ENCODE results near the gene S100PBP. TPM values are rescaled to one million over a fixed set of nuclear protein-coding genes. Genes with fewer than 3 reads are reported as not detected.

The S100PBP gene
- total RNA-seq, 4 donors from 2014 or later: 11.0 to 32.1 (median 18.2) TPM

DNA sequence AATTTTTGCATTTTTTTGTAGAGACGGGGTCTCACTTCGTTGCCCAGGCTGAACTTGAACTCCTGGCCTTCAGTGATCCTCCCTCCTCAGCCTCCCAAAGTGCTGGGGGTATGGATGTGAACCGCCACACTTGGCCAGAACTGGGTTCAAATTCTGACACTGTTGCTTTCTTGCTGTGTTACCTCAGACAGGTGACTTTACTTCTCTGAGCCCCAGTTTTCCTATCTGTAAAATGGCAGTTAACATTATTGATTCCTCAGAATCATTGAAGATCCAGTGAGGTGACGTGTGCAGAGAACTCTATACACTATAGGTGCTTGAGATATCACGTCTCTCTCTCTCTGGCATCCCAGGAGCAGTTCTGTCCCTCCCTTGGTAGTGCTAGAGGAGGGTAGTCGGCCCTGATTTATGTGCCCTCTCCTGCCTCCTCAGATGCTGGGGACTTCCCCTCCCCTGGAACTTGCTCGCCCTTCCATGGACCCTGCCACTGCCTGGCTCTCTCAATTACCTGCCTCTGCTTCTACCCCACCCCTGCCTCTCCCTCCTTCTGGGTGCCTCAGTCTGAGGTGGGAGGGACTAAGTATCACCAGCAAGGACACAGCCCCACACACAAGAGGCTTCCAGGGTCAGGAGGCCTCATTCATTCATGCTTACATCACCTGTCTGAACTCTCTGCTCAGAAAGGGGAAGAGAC lies 66.0 kb downstream of the S100PBP start:
- 79 to 86% methylated on average over 7 of the region's 7 CpGs for WGBS, 2 donors
- no peak overlapping the region for H3K4me3 ChIP-seq (ENCODE audit: low read depth, poor library complexity, severe bottlenecking)
- no peak for TF ChIP-seq POLR2A (IDR thresholded peaks at IDR 0.05)
- TF ChIP-seq, protein P1, sequence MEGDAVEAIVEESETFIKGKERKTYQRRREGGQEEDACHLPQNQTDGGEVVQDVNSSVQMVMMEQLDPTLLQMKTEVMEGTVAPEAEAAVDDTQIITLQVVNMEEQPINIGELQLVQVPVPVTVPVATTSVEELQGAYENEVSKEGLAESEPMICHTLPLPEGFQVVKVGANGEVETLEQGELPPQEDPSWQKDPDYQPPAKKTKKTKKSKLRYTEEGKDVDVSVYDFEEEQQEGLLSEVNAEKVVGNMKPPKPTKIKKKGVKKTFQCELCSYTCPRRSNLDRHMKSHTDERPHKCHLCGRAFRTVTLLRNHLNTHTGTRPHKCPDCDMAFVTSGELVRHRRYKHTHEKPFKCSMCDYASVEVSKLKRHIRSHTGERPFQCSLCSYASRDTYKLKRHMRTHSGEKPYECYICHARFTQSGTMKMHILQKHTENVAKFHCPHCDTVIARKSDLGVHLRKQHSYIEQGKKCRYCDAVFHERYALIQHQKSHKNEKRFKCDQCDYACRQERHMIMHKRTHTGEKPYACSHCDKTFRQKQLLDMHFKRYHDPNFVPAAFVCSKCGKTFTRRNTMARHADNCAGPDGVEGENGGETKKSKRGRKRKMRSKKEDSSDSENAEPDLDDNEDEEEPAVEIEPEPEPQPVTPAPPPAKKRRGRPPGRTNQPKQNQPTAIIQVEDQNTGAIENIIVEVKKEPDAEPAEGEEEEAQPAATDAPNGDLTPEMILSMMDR (IDR thresholded peaks at IDR 0.05): no peak
- no peak for DNase-seq (ENCODE audit: low spot score in 2 of 2)
- intact Hi-C loops (cut with DNase I; ENCODE audit: low total_unique reads): no loop called here

DNA sequence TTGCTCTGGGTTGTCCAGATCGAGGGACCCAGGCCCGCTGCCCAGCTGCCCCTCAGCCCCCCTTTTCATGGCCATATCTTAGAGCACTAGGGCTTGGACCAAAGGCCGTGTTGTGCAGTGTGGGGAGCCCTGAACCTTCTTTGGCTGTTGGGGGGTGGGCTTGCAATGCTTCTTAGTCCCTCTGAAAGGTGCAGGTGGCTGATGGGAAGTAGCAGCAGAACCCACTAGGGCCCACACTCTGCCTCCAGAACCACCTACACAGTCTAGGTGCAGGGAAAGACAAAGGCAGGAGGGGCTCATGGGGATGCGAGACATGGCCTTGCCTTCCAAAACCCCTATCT lies 66.5 kb downstream of the S100PBP start:
- 68 to 75% methylated on average over 4 of the region's 4 CpGs for WGBS, 2 donors
- TF ChIP-seq, protein P1 (IDR thresholded peaks at IDR 0.05): no peak
- TF ChIP-seq POLR2A (IDR thresholded peaks at IDR 0.05): no peak
- no peak overlapping the region for H3K4me3 ChIP-seq (ENCODE audit: low read depth, poor library complexity, severe bottlenecking)
- intact Hi-C loops (cut with DNase I; ENCODE audit: low total_unique reads): no loop called here
- no peak for DNase-seq (ENCODE audit: low spot score in 2 of 2)

DNA sequence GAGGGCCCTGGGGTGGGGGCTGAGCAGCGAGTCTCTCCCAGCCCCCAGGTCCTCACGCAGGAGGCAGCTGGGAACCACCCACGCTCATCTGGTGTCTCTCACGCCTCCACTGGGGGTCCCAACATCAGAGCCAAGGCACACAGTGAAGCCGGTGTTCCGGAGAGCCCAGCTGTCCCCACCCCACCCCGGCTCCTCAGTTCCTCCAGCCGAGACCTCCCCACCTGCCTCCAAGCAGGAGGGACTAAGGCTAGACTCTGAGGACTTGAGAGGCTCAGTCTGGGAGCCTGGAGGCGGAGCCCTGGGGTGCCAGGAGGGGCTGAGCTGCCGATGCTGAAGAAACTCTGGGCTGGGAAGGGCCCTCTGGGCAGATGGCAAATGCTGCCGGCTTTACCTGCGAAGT lies 67.3 kb downstream of the S100PBP start:
- H3K4me3 ChIP-seq (ENCODE audit: low read depth, poor library complexity, severe bottlenecking): no peak overlapping the region
- intact Hi-C loops (cut with DNase I; ENCODE audit: low total_unique reads): no loop called here
- TF ChIP-seq, protein P1 (IDR thresholded peaks at IDR 0.05): no peak
- TF ChIP-seq POLR2A (IDR thresholded peaks at IDR 0.05): no peak
- 27 to 36% methylated on average over 9 to 10 of the region's 12 CpGs for WGBS, 2 donors
- DNase-seq (ENCODE audit: low spot score in 2 of 2): no peak

DNA sequence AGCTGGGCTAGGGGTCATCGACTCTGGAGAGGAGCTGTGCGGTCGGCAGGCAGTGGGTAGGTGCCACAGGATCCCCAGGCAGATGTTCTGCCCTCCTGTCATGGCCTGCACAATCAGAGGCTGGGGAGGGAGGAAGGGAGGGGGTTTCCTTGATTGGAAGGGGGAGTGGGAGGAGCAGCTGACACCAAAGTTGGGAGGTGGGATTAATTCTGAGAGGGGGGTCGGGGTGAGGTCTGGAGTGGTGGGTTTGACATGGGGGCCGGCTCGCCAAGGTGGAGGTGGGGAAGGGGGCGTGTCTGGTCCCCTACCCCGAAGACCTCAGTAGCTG lies 68.2 kb downstream of the S100PBP start:
- no peak overlapping the region for H3K4me3 ChIP-seq (ENCODE audit: low read depth, poor library complexity, severe bottlenecking)
- 11 to 14% methylated on average over 8 of the region's 8 CpGs for WGBS, 2 donors
- no peak for TF ChIP-seq POLR2A (IDR thresholded peaks at IDR 0.05)
- TF ChIP-seq, protein P1 (IDR thresholded peaks at IDR 0.05): no peak
- intact Hi-C loops (cut with DNase I; ENCODE audit: low total_unique reads): no loop called here
- DNase-seq (ENCODE audit: low spot score in 2 of 2): no peak

DNA sequence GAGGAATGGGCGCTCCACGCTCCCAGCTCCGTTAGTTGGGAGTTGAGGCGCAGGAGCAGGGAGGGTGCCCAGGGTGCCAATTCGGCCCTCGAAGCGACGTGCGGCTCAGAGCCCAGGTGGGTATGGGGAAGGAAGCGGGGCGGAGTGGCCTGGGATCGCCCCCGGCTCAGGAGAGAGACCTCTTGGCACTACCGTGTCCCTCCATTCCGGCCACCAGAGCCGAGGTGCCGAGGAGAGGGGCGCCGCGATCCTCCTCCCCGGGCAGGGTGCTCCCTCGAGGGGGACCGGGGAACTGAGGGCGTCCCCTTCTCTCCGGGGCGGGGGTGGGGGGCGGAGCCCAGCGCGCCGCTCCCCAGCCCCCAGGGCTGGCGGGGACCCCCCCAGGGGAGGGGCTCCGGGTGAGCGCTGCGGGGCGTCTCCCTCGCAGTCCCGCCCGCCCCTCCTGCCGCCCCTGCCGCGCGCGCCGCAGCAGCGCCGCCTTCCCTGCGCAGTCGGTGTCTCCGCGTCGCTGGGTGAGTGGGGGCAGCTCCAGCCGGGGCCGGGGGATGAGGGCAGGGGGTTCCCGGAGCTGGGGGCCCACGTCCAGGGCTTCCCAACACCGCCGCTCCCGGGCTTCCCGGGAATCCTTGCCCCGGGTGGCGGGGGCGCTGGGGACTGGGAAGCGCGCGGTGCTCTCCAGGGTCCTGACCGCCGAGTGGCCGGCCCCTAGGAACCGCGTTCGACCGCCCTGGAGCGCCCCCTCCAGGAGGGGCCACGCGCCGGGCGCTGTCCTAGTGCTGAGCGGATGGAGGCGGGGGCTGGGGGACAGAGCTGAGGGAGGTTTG lies 68.8 kb downstream of the S100PBP start, which contains the start of gene HPCA:
TSS of gene HPCA (plus strand) at position 488 of the 824 bp plus-strand sequence. CDS start 2,408 bp downstream, outside the sequence.
- TF ChIP-seq, protein P1 (IDR thresholded peaks at IDR 0.05): no peak
- no peak for TF ChIP-seq POLR2A (IDR thresholded peaks at IDR 0.05)
- no peak for DNase-seq (ENCODE audit: low spot score in 2 of 2)
- H3K4me3 ChIP-seq (ENCODE audit: low read depth, poor library complexity, severe bottlenecking): no peak within 1 kb of the TSS
- intact Hi-C loops (cut with DNase I; ENCODE audit: low total_unique reads): no loop called here
- 1 to 4% methylated on average over 23 to 28 of the region's 79 CpGs for WGBS, 2 donors
